GM19043 (cell line): Measurements from ENCODE around the gene UNC5C.

Source experiments
- ATAC-seq: cut with Tn5 transposase; IDR thresholded peaks from one replicate; pipeline ENCODE4 v1.9.1; 2021; ENCODE audit warnings: low read depth; ENCODE audit not compliant: unreplicated experiment

Gene UNC5C

GRCh38 chr4:95548738-95549245, at the start of gene UNC5C:
Gene UNC5C, minus strand, starts transcription at chr4:95548973.
- ATAC-seq: no peak

GRCh38 chr4:95596676-95597075, 47.9 kb upstream of the UNC5C start:
- no peak for ATAC-seq

GRCh38 chr4:95594629-95595028, 45.9 kb upstream of the UNC5C start:
- ATAC-seq: no peak

GRCh38 chr4:95594013-95594412, 45.2 kb upstream of the UNC5C start:
- no peak for ATAC-seq

GRCh38 chr4:95591278-95591677, 42.5 kb upstream of the UNC5C start:
- no peak for ATAC-seq

GRCh38 chr4:95590615-95591014, 41.8 kb upstream of the UNC5C start:
- ATAC-seq: no peak

GRCh38 chr4:95585016-95585695, 36.4 kb upstream of the UNC5C start:
- no peak for ATAC-seq

- ATAC-seq: no peak
These were observed 31.5 kb upstream of the UNC5C start for GRCh38 chr4:95580226-95580625.

GRCh38 chr4:95572304-95572991, 23.7 kb upstream of the UNC5C start:
- ATAC-seq: no peak

- no peak for ATAC-seq
These were observed 22.8 kb upstream of the UNC5C start for GRCh38 chr4:95571577-95571976.

- no peak for ATAC-seq
These were observed 15.0 kb upstream of the UNC5C start for GRCh38 chr4:95563638-95564337.

GRCh38 chr4:95560774-95561173, 12.0 kb upstream of the UNC5C start:
- ATAC-seq: no peak

GRCh38 chr4:95556207-95556859, 7.6 kb upstream of the UNC5C start:
- ATAC-seq: no peak

GRCh38 chr4:95552942-95553550, 4.3 kb upstream of the UNC5C start:
- ATAC-seq: no peak

- no peak for ATAC-seq
These were observed 2.9 kb upstream of the UNC5C start for GRCh38 chr4:95551653-95552052.

GRCh38 chr4:95550115-95550987, 1.6 kb upstream of the UNC5C start:
- ATAC-seq: no peak

- ATAC-seq: peak; percentile 84
These were observed 707 bp upstream of the UNC5C start for GRCh38 chr4:95549246-95550114.

GRCh38 chr4:95547715-95548471, 880 bp downstream of the UNC5C start:
- ATAC-seq: no peak
